GM23338 (cell line): ENCODE data around the gene PFN1. TPM values are rescaled to one million over a fixed set of nuclear protein-coding genes. Genes with fewer than 3 reads are reported as not detected.

Experiments
- ATAC-seq: fragments of 200-7000 bp; cut with Tn5 transposase; 3 replicates; pipeline ENCODE4 v1.9.1; 2020
- DNase-seq: peaks from one replicate; pipeline ENCODE4 v3.0.0-alpha.2; 2015; ENCODE audit warnings: low spot score
- H2AFZ ChIP-seq: fragments of 200-600 bp; sonication (generic); 2 replicates; pipeline ENCODE4 v1.8.0; 2016; ENCODE audit warnings: antibody characterized with exemption, mild to moderate bottlenecking, moderate library complexity
- H3F3A ChIP-seq: fragments of 200-600 bp; sonication (generic); replicated peaks from 2 replicates; pipeline ENCODE4 v1.8.0; 2017; ENCODE audit warnings: antibody characterized with exemption, mixed run types, low read depth
- H3K27ac ChIP-seq: fragments of 200-600 bp; sonication (generic); 2 replicates; pipeline ENCODE4 v1.6.1; 2016; ENCODE audit warnings: low read depth
- H3K27me3 ChIP-seq: fragments of 200-600 bp; sonication (generic); 2 replicates; pipeline ENCODE4 v1.8.0; 2016; ENCODE audit warnings: mild to moderate bottlenecking, mixed run types, moderate library complexity; ENCODE audit not compliant: insufficient read depth
- H3K36me3 ChIP-seq: fragments of 200-600 bp; sonication (generic); 2 replicates; pipeline ENCODE4 v1.8.0; 2016; ENCODE audit warnings: mild to moderate bottlenecking; ENCODE audit not compliant: insufficient read depth
- H3K4me1 ChIP-seq: fragments of 200-600 bp; sonication (generic); 2 replicates; pipeline ENCODE4 v1.8.0; 2016; ENCODE audit warnings: mild to moderate bottlenecking, moderate library complexity; ENCODE audit not compliant: insufficient read depth
- H3K4me2 ChIP-seq: fragments of 200-600 bp; sonication (generic); 2 replicates; pipeline ENCODE4 v1.7.1; 2017; ENCODE audit warnings: mixed run types
- H3K4me3 ChIP-seq: fragments of 200-600 bp; sonication (generic); 2 replicates; pipeline ENCODE4 v1.6.1; 2016; ENCODE audit warnings: mixed run types
- H3K79me2 ChIP-seq: fragments of 200-600 bp; sonication (generic); replicated peaks from 2 replicates; pipeline ENCODE4 v1.8.0; 2017; ENCODE audit warnings: mild to moderate bottlenecking; ENCODE audit not compliant: insufficient read depth
- H3K9me2 ChIP-seq: fragments of 200-600 bp; sonication (generic); 2 replicates; pipeline ENCODE4 v1.8.0; 2017; ENCODE audit not compliant: insufficient read depth
- H4K20me1 ChIP-seq: fragments of 200-600 bp; sonication (generic); replicated peaks from 2 replicates; pipeline ENCODE4 v1.8.0; 2017; ENCODE audit warnings: mild to moderate bottlenecking; ENCODE audit not compliant: insufficient read depth
- H3K27ac Mint-ChIP-seq: 2 replicates; pipeline ENCODE4 v1.8.0; 2020; ENCODE audit warnings: inconsistent platforms, mild to moderate bottlenecking, moderate library complexity, mixed read lengths
- H3K27me3 Mint-ChIP-seq: 3 replicates; pipeline ENCODE4 v1.8.0; 2022; ENCODE audit warnings: low read depth, mild to moderate bottlenecking, moderate library complexity, mixed read lengths, inconsistent platforms; ENCODE audit not compliant: insufficient read depth, poor library complexity
- H3K36me3 Mint-ChIP-seq: 3 replicates; pipeline ENCODE4 v1.8.0; 2021; ENCODE audit warnings: low read depth, mild to moderate bottlenecking, inconsistent platforms, moderate library complexity, mixed read lengths
- H3K4me1 Mint-ChIP-seq: 3 replicates; pipeline ENCODE4 v1.8.0; 2020; ENCODE audit warnings: mild to moderate bottlenecking, inconsistent platforms, mixed read lengths
- H3K4me3 Mint-ChIP-seq: 3 replicates; pipeline ENCODE4 v1.8.0; 2021; ENCODE audit warnings: moderate library complexity, mild to moderate bottlenecking, inconsistent platforms, mixed read lengths
- H3K9me3 Mint-ChIP-seq: 3 replicates; pipeline ENCODE4 v1.8.0; 2020; ENCODE audit warnings: moderate library complexity, mild to moderate bottlenecking, inconsistent platforms, mixed read lengths
- EZH2 ChIP-seq: fragments of 200-600 bp; sonication (generic); IDR thresholded peaks from one replicate; pipeline ENCODE4 v1.8.0; 2017; ENCODE audit warnings: antibody characterized with exemption, mild to moderate bottlenecking, low read depth; ENCODE audit not compliant: unreplicated experiment
- JUNB ChIP-seq: IDR thresholded peaks from one replicate; pipeline ENCODE4 v1.6.1; 2016; ENCODE audit warnings: antibody characterized with exemption; ENCODE audit not compliant: unreplicated experiment
- NANOG ChIP-seq: IDR thresholded peaks from 2 replicates; pipeline ENCODE4 v1.6.1; 2016; ENCODE audit warnings: antibody characterized with exemption, borderline replicate concordance
- STAT1 ChIP-seq: IDR thresholded peaks from one replicate; pipeline ENCODE4 v1.6.1; 2016; ENCODE audit warnings: antibody characterized with exemption; ENCODE audit not compliant: unreplicated experiment
- ZNF114 ChIP-seq: fragments of 250-450 bp; sonication (Bioruptor Pico); IDR thresholded peaks from 2 replicates; pipeline ENCODE4 v1.5.0; 2020; ENCODE audit warnings: mild to moderate bottlenecking, moderate library complexity
- ZNF331 ChIP-seq: fragments of 250-450 bp; sonication (Bioruptor Pico); IDR thresholded peaks from 2 replicates; pipeline ENCODE4 v1.5.0; 2020; ENCODE audit warnings: low read depth, mild to moderate bottlenecking, moderate library complexity
- polyA plus RNA-seq: library from polyadenylated mRNA; unstranded; fragments of >200 nt; fragmentation: Nextera tagmentation; extraction: Ambion mirVana; gene quantifications from 2 replicates; pipeline ENCODE4 v1.2.1, GENCODE V29; 2016
- total RNA-seq: library from RNA; depleted of rRNA; stranded (reverse); fragments of >200 nt; shearing (Covaris generic); gene quantifications from 2 replicates; pipeline ENCODE4 v1.2.3, GENCODE V29; 2014
- TF ChIP-seq, protein P1 (sequence below): fragments of 250-450 bp; sonication (Bioruptor Pico); IDR thresholded peaks from 2 replicates; pipeline ENCODE4 v1.5.0; 2020; ENCODE audit warnings: mild to moderate bottlenecking, moderate library complexity
- TF ChIP-seq, protein P2 (sequence below): IDR thresholded peaks from 2 replicates; pipeline ENCODE4 v1.6.1; 2016; ENCODE audit warnings: antibody characterized with exemption
- TF ChIP-seq, protein P3 (sequence below): IDR thresholded peaks from one replicate; pipeline ENCODE4 v1.6.1; 2018; ENCODE audit warnings: antibody characterized with exemption; ENCODE audit not compliant: unreplicated experiment

PFN1 gene
- total and polyA plus RNA-seq, 2 experiments from 2014 or later = 2,002 to 3,709 TPM

DNA sequence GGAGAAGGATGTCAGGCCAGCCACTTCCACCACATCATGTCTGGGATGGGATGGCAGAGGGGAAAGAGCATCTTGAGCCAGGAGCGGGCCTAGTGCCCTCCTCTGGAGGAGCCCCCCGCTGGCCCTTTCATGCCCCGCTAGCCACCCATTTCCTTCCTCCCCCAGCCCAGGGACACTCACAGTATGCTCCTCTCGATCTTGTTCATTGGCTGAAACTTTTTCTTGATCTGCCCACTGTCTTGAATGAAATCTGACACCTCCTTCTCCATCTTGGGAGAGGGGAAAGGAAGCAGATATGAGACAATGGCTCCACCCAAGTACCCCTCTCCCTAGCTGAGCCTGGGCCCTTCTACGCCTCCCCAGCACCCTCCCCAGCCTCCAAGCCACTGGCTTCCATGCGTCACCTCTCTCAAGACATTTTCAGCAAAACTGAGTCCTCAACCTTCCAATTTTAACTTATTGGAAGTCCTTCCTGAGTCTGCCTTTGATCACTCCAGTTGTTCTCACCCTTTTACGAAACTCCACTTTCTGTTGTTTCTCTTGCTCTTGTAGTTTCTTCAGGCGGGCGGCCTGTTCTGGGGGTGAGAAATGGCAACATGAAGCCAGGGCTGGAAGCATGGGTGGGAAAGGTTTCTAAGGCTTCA lies 12.1 kb upstream of the PFN1 start:
- no peaks in the 10 kb centered on the region for H3K27me3 ChIP-seq
- peaks cover 13% of the 10 kb centered on the region for H3K79me2 ChIP-seq
- Mint-ChIP-seq H3K9me3 (peaks cover 12% of the 10 kb centered on the region), H3K27me3 (peaks cover 18% of the 10 kb centered on the region), H3K27ac (no peak overlapping the region), H3K4me3 (no peak overlapping the region; the same call in 2 of the 3 replicates), H3K36me3 (peaks cover 51% of the 10 kb centered on the region), H3K4me1 (peaks cover 20% of the 10 kb centered on the region)
- no peak for TF ChIP-seq ZNF331 (CRISPR knock-in tag)
- TF ChIP-seq, protein P1, sequence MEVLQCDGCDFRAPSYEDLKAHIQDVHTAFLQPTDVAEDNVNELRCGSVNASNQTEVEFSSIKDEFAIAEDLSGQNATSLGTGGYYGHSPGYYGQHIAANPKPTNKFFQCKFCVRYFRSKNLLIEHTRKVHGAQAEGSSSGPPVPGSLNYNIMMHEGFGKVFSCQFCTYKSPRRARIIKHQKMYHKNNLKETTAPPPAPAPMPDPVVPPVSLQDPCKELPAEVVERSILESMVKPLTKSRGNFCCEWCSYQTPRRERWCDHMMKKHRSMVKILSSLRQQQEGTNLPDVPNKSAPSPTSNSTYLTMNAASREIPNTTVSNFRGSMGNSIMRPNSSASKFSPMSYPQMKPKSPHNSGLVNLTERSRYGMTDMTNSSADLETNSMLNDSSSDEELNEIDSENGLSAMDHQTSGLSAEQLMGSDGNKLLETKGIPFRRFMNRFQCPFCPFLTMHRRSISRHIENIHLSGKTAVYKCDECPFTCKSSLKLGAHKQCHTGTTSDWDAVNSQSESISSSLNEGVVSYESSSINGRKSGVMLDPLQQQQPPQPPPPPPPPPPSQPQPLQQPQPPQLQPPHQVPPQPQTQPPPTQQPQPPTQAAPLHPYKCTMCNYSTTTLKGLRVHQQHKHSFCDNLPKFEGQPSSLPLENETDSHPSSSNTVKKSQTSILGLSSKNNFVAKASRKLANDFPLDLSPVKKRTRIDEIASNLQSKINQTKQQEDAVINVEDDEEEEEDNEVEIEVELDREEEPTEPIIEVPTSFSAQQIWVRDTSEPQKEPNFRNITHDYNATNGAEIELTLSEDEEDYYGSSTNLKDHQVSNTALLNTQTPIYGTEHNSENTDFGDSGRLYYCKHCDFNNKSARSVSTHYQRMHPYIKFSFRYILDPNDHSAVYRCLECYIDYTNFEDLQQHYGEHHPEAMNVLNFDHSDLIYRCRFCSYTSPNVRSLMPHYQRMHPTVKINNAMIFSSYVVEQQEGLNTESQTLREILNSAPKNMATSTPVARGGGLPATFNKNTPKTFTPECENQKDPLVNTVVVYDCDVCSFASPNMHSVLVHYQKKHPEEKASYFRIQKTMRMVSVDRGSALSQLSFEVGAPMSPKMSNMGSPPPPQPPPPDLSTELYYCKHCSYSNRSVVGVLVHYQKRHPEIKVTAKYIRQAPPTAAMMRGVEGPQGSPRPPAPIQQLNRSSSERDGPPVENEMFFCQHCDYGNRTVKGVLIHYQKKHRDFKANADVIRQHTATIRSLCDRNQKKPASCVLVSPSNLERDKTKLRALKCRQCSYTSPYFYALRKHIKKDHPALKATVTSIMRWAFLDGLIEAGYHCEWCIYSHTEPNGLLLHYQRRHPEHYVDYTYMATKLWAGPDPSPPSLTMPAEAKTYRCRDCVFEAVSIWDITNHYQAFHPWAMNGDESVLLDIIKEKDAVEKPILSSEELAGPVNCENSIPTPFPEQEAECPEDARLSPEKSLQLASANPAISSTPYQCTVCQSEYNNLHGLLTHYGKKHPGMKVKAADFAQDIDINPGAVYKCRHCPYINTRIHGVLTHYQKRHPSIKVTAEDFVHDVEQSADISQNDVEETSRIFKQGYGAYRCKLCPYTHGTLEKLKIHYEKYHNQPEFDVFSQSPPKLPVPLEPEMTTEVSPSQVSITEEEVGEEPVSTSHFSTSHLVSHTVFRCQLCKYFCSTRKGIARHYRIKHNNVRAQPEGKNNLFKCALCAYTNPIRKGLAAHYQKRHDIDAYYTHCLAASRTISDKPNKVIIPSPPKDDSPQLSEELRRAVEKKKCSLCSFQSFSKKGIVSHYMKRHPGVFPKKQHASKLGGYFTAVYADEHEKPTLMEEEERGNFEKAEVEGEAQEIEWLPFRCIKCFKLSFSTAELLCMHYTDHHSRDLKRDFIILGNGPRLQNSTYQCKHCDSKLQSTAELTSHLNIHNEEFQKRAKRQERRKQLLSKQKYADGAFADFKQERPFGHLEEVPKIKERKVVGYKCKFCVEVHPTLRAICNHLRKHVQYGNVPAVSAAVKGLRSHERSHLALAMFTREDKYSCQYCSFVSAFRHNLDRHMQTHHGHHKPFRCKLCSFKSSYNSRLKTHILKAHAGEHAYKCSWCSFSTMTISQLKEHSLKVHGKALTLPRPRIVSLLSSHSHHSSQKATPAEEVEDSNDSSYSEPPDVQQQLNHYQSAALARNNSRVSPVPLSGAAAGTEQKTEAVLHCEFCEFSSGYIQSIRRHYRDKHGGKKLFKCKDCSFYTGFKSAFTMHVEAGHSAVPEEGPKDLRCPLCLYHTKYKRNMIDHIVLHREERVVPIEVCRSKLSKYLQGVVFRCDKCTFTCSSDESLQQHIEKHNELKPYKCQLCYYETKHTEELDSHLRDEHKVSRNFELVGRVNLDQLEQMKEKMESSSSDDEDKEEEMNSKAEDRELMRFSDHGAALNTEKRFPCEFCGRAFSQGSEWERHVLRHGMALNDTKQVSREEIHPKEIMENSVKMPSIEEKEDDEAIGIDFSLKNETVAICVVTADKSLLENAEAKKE (CRISPR knock-in tag) = no peak
- no peak for TF ChIP-seq NANOG
- no peak for TF ChIP-seq STAT1
- no peak for TF ChIP-seq EZH2
- TF ChIP-seq, protein P2, sequence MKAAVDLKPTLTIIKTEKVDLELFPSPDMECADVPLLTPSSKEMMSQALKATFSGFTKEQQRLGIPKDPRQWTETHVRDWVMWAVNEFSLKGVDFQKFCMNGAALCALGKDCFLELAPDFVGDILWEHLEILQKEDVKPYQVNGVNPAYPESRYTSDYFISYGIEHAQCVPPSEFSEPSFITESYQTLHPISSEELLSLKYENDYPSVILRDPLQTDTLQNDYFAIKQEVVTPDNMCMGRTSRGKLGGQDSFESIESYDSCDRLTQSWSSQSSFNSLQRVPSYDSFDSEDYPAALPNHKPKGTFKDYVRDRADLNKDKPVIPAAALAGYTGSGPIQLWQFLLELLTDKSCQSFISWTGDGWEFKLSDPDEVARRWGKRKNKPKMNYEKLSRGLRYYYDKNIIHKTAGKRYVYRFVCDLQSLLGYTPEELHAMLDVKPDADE = no peak
- TF ChIP-seq JUNB = no peak
- TF ChIP-seq, protein P3, sequence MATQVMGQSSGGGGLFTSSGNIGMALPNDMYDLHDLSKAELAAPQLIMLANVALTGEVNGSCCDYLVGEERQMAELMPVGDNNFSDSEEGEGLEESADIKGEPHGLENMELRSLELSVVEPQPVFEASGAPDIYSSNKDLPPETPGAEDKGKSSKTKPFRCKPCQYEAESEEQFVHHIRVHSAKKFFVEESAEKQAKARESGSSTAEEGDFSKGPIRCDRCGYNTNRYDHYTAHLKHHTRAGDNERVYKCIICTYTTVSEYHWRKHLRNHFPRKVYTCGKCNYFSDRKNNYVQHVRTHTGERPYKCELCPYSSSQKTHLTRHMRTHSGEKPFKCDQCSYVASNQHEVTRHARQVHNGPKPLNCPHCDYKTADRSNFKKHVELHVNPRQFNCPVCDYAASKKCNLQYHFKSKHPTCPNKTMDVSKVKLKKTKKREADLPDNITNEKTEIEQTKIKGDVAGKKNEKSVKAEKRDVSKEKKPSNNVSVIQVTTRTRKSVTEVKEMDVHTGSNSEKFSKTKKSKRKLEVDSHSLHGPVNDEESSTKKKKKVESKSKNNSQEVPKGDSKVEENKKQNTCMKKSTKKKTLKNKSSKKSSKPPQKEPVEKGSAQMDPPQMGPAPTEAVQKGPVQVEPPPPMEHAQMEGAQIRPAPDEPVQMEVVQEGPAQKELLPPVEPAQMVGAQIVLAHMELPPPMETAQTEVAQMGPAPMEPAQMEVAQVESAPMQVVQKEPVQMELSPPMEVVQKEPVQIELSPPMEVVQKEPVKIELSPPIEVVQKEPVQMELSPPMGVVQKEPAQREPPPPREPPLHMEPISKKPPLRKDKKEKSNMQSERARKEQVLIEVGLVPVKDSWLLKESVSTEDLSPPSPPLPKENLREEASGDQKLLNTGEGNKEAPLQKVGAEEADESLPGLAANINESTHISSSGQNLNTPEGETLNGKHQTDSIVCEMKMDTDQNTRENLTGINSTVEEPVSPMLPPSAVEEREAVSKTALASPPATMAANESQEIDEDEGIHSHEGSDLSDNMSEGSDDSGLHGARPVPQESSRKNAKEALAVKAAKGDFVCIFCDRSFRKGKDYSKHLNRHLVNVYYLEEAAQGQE = no peak
- TF ChIP-seq ZNF114 (CRISPR knock-in tag) = no peak
- H3K36me3 ChIP-seq = no peaks in the 10 kb centered on the region; the same call in 1 of the 2 replicates
- H4K20me1 ChIP-seq = no peaks in the 10 kb centered on the region; the same call in none of the 2 replicates
- DNase-seq (peak; percentile 55), ATAC-seq (peak; percentile 54)
- H3K9me2 ChIP-seq = no peaks in the 10 kb centered on the region
- H2AFZ ChIP-seq = no peak overlapping the region
- peak overlapping the region; percentile 78; the same call in 1 of the 2 replicates for H3K27ac ChIP-seq
- H3F3A ChIP-seq = no peaks in the 10 kb centered on the region; the same call in 1 of the 2 replicates
- peak overlapping the region; percentile 65 for H3K4me2 ChIP-seq
- no peak overlapping the region for H3K4me3 ChIP-seq
- H3K4me1 ChIP-seq = peaks cover 15% of the 10 kb centered on the region
